ENCODE results near the gene CCNY.

DNA sequence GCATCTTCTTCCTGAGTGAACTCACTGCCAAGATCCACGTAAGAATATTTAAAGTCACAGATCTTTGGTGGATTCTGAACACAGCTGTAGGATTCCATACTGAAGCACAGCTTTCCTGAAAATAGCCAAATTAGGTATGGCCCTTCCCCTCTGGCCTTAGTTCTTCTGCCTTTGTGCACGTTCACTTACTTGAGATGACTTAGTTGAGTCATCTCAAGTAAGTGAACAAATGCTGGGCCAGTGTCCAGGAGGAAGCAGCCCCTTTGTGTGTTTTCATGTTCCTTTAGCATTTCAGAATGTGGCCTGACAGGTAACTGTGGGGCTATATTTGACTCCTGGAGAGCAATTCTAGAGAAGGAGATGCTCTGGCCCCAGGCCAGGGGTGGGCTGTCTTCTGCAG lies 51.5 kb downstream of the CCNY start:
- TF ChIP-seq, protein P1, sequence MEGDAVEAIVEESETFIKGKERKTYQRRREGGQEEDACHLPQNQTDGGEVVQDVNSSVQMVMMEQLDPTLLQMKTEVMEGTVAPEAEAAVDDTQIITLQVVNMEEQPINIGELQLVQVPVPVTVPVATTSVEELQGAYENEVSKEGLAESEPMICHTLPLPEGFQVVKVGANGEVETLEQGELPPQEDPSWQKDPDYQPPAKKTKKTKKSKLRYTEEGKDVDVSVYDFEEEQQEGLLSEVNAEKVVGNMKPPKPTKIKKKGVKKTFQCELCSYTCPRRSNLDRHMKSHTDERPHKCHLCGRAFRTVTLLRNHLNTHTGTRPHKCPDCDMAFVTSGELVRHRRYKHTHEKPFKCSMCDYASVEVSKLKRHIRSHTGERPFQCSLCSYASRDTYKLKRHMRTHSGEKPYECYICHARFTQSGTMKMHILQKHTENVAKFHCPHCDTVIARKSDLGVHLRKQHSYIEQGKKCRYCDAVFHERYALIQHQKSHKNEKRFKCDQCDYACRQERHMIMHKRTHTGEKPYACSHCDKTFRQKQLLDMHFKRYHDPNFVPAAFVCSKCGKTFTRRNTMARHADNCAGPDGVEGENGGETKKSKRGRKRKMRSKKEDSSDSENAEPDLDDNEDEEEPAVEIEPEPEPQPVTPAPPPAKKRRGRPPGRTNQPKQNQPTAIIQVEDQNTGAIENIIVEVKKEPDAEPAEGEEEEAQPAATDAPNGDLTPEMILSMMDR (IDR thresholded peaks at IDR 0.05), result no peak
- TF ChIP-seq ZFX (IDR thresholded peaks at IDR 0.05; ENCODE audit: borderline replicate concordance), result no peak
